ENCODE measurements around the gene WIPF2.

WIPF2 gene

DNA sequence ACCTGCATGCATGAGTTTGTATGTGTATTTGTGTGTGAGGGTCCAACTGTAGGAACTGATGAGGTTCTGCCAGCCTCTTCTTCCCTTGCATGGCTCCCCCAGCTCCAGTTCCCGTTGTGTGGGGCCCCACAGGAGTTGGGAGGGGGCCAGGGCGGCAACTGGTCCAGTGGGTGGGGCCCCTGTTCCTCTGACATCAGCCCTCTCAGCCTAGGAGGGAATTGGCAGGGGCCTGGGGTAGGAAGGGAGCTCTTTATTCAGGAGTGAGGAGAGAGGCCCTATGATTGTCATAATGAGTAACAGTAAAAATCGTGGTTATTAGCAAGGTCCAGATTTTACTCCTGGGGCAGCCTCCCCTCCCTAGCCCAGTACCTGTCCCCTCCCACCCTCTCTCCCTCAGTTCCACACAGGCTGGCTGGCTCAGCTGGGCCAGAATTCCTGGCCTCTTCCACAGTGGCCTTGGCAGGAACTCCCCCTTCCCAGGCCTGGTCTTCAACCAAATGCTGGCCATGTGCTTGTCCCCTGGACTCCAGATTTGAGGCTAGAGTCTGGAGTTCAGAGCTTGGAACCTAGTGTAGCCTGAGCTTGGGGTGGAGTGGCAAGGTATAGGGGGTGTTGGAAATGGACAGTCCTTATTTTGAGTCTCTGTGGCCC is 108.8 kb downstream of the WIPF2 start:
- DNase-seq: no peak

DNA sequence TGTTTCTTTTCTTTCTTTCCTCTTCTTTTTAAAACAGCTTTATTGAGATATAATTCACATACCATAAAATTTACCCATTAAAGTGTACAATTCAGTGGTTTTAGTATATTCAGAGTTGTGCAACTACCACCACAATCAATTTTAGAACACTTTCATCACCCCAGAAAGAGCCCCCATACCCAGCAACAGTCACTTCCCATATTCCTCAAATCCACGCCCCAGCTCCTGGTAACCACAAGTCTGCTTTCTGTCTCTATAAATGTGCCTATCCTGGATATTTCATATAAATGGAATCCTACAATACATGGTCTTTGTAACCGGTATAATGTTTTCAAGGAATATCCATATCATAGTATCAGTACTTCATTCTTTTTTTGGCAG is 109.3 kb downstream of the WIPF2 start:
- DNase-seq: no peak

DNA sequence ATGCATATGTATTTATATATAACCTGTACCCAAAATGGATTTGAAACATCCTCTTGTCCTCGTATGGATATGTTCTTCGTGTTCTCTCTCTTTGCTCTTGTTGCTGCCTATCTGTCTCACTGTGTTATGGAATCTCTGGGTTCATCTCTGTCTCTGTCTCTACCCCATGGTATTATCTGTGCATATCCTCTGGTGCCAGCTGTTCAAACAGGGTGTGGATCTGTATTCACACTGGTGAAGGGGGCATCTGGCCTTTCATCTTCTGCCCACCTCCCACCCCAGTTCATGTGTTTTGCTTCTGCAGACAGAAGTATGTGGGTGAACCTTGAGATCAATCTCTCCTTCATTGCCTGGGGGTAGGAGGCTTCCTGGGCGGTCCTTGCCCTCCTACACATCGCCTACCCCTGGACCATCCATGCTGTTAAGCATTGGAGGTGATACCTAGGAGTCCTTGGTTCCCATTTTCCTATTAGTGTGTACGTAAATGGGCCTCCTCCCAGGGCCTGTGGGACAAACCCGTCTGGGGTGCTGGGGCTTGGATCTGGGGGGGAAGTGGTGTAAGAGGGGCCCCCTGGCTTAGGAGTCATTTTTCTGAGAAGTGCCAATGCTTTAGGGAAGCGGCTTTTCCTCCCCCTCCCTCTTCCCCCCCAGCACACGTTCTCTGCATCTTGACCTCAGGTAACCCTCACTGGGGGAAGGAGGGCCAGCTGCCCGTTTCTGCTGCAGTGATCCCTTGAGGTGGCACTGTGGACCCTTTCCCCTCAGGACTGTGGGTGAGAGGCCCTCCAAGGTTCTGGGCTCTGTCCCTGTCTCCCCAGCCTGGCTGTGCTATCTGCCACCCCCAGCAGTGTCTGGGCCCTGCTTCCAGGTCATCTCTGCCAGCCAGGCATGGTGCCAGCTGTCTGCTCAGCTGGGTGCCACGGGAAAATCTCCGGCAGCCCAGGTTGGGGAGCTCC is 111.0 kb downstream of the WIPF2 start:
- peak; percentile 66 for DNase-seq

DNA sequence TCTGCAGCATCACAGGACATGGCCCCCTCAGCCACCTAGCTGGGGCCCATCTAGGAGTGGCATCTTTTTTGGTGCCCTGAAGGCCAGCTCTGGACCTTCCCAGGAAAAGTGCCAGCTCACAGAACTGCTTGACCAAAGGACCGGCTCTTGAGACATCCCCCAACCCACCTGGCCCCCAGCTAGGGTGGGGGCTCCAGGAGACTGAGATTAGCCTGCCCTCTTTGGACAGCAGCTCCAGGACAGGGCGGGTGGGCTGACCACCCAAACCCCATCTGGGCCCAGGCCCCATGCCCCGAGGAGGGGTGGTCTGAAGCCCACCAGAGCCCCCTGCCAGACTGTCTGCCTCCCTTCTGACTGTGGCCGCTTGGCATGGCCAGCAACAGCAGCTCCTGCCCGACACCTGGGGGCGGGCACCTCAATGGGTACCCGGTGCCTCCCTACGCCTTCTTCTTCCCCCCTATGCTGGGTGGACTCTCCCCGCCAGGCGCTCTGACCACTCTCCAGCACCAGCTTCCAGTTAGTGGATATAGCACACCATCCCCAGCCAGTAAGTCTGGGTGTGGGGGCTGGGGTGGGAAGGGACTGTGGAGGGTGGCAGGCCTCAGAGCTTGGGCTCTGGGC is 111.9 kb downstream of the WIPF2 start:
- no peak for DNase-seq

DNA sequence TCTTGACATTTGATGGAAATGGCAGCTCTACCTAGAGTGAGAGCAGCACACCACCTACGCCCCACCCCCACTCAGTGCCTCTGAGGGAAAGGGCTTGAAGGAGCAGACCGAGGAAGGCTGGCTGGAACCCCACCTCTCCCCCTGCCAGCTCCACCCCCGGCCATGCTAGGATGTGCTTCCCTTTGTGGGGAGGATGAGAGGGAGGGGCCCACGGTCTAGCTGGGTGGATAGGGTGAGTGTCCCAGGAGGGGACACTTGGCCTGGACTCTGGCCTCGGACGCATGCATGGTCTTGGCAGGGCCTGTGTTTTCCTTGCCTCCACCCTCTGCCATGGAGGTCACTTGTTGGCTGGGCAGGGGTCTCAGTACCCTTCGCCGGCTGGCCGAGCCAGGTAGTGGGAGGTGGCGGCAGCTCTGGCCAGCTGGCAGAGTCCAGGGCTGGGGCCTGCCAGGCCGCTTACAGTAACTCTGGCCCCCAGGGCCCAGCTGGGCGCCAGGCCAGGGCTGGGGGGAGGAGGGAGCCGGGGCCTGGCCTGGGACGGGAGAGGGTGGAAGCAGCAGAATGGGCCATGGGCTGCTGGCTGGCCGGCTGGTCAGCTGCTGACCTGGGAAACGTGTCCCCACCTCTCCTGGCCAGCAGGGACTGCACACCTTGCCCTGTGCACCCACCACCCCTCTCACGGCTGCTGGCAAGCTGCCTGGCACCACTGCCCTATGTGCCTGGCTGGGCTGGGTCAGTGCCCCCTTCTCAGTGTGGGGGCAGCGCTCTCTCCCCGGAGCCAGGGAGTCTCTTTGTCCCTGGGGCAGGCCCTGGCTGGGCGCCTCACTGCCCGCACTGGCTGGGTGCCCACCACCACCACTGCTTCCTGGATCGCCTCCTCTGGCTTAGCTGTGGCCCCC is 112.9 kb downstream of the WIPF2 start:
- DNase-seq: no peak

Data from inflammatory macrophage treated with lipopolysaccharide for 4 hours (primary cell).